Calu3 (cell line): ENCODE data around the gene VSIR. TPM values are rescaled to one million over a fixed set of nuclear protein-coding genes. Genes with fewer than 3 reads are reported as not detected.

ENCODE experiments used
- BruUV-seq: library from RNA; stranded (reverse); fragments of 400-500 nt; replicated peaks from 2 replicates; lab custom pipeline; 2021; lab: Mats Ljungman, UMichigan
- CTCF ChIA-PET: fragments of 300-600 bp; sonication (Branson Sonifier 250); formaldehyde crosslinking; loops from one replicate; lab custom pipeline; 2022; ENCODE audit warnings: antibody characterized with exemption; lab: Charles Lee
- DNase-seq: peaks from one replicate; pipeline ENCODE4 v3.0.0; 2022
- H3K27ac Mint-ChIP-seq: one replicate; pipeline ENCODE4 v1.8.0; 2022; ENCODE audit warnings: mixed read lengths; ENCODE audit not compliant: unreplicated experiment
- H3K27me3 Mint-ChIP-seq: one replicate; pipeline ENCODE4 v1.8.0; 2022; ENCODE audit warnings: mixed read lengths; ENCODE audit not compliant: unreplicated experiment
- H3K36me3 Mint-ChIP-seq: one replicate; pipeline ENCODE4 v1.8.0; 2022; ENCODE audit warnings: mild to moderate bottlenecking, moderate library complexity, mixed read lengths; ENCODE audit not compliant: insufficient read depth, unreplicated experiment
- H3K4me1 Mint-ChIP-seq: one replicate; pipeline ENCODE4 v1.8.0; 2022; ENCODE audit warnings: mild to moderate bottlenecking, low read depth, mixed read lengths; ENCODE audit not compliant: unreplicated experiment
- H3K4me3 Mint-ChIP-seq: one replicate; pipeline ENCODE4 v1.8.0; 2022; ENCODE audit warnings: mild to moderate bottlenecking, low read depth, moderate library complexity, mixed read lengths; ENCODE audit not compliant: unreplicated experiment
- H3K9me3 Mint-ChIP-seq: one replicate; pipeline ENCODE4 v1.8.0; 2022; ENCODE audit warnings: low read depth, mixed read lengths; ENCODE audit not compliant: unreplicated experiment
- CTCF ChIP-seq: fragments of 200-600 bp; IDR thresholded peaks from one replicate; pipeline ENCODE4 v1.8.0; 2022; ENCODE audit warnings: antibody characterized with exemption; ENCODE audit not compliant: unreplicated experiment
- intact Hi-C: fragments of 100-400 bp; cut with micrococcal nuclease; formaldehyde crosslinking; loops from one replicate; pipeline ENCODE4 v1.10.0; 2022; ENCODE audit not compliant: unreplicated experiment
- total RNA-seq: library from RNA; stranded (reverse); gene quantifications from 2 replicates; pipeline ENCODE4 v1.2.3, GENCODE V29; 2022

Gene VSIR
- total RNA-seq, 1 experiment from 2014 or later = 30.1 TPM

- BruUV-seq = no TSS peak
- Mint-ChIP-seq H3K4me3 (peak overlapping the region; percentile 65), H3K27ac (peak overlapping the region; percentile 87), H3K36me3 (peaks cover 16% of the 10 kb centered on the region), H3K9me3 (no peaks in the 10 kb centered on the region), H3K27me3 (no peaks in the 10 kb centered on the region), H3K4me1 (peaks cover 60% of the 10 kb centered on the region)
- CTCF ChIA-PET = interaction anchor here (0.6 to 2.1 kb wide), 13 partner anchors 8 to 878 kb away, joined by 3 to 12 read pairs (median 4); no protein-coding TSS in a partner anchor
- DNase-seq = no peak
- intact Hi-C loops = loop anchor here (2.0 kb wide), 1 partner anchor 37 kb away; no protein-coding TSS in a partner anchor
- TF ChIP-seq CTCF = no peak
These were observed 7.2 kb downstream of the VSIR start for GRCh38 chr10:71765906-71766716.

- CTCF ChIA-PET = interaction anchor here (0.7 to 2.1 kb wide), 4 partner anchors 8 to 52 kb away, joined by 3 to 10 read pairs (median 4); partner anchors contain the start of gene VSIR
- peaks cover 16% of the 10 kb centered on the region for H3K36me3 Mint-ChIP-seq
- peak; percentile 48 for TF ChIP-seq CTCF
- no peaks in the 10 kb centered on the region for H3K9me3 Mint-ChIP-seq
- no TSS peak for BruUV-seq
- H3K4me3 Mint-ChIP-seq = no peak overlapping the region
- intact Hi-C loops = no loop called here
- DNase-seq = no peak
- H3K27ac Mint-ChIP-seq = peak overlapping the region; percentile 87
- H3K27me3 Mint-ChIP-seq = no peaks in the 10 kb centered on the region
- H3K4me1 Mint-ChIP-seq = peaks cover 64% of the 10 kb centered on the region
These were observed 8.0 kb downstream of the VSIR start for GRCh38 chr10:71765176-71765904.

GRCh38 chr10:71763352-71764127 lies 9.8 kb downstream of the VSIR start:
- no peak overlapping the region for H3K4me3 Mint-ChIP-seq
- H3K27me3 Mint-ChIP-seq = no peaks in the 10 kb centered on the region
- no peak overlapping the region for H3K27ac Mint-ChIP-seq
- no peaks in the 10 kb centered on the region for H3K9me3 Mint-ChIP-seq
- intact Hi-C loops = no loop called here
- CTCF ChIA-PET = no interaction called here
- no peak for DNase-seq
- H3K4me1 Mint-ChIP-seq = peaks cover 67% of the 10 kb centered on the region
- no TSS peak for BruUV-seq
- no peak for TF ChIP-seq CTCF
- peaks cover 16% of the 10 kb centered on the region for H3K36me3 Mint-ChIP-seq

- Mint-ChIP-seq H3K9me3 (no peaks in the 10 kb centered on the region), H3K4me3 (no peak overlapping the region), H3K36me3 (peaks cover 10% of the 10 kb centered on the region), H3K27ac (no peak overlapping the region), H3K4me1 (peaks cover 60% of the 10 kb centered on the region), H3K27me3 (no peaks in the 10 kb centered on the region)
- BruUV-seq = no TSS peak
- intact Hi-C loops = no loop called here
- CTCF ChIA-PET = interaction anchor here (0.6 kb wide), 1 partner anchor 570 kb away, joined by 3 read pairs; no protein-coding TSS in a partner anchor
- no peak for DNase-seq
- TF ChIP-seq CTCF = no peak
These were observed 11.0 kb downstream of the VSIR start for GRCh38 chr10:71762324-71762723.
